Stomach smooth muscle (tissue), 2 donors: ENCODE data around the gene BEST4.
A peak's percentile ranks its signal among the peaks of the same experiment; 100 is the strongest.
"Not testable (repeated sequence)": the region's sequence is repeated elsewhere in the genome, so short reads cannot be mapped to it uniquely, and the experiment has no call there.

Source experiments
- H3K27ac ChIP-seq: one replicate; pipeline ENCODE4 v1.7.0; 2013; ENCODE audit warnings: mild to moderate bottlenecking, low read length, inconsistent platforms
- H3K27me3 ChIP-seq, 2 donors: one replicate each; pipeline ENCODE4 v1.7.0; 2013; ENCODE audit warnings: low read length in 2 of 2; ENCODE audit not compliant: insufficient read depth in 2 of 2, control insufficient read depth in 1 of 2
- H3K36me3 ChIP-seq, 2 donors: one replicate each; pipeline ENCODE4 v1.7.0; 2013; ENCODE audit warnings: low read length in 2 of 2; ENCODE audit not compliant: control insufficient read depth in 2 of 2, insufficient read depth in 2 of 2
- H3K4me1 ChIP-seq: one replicate; pipeline ENCODE4 v1.7.0; 2013; ENCODE audit warnings: low read length; ENCODE audit not compliant: control insufficient read depth, insufficient read depth
- H3K4me3 ChIP-seq, 2 donors: one replicate each; pipeline ENCODE4 v1.7.0; 2013; ENCODE audit warnings: low read length in 2 of 2
- H3K9ac ChIP-seq, 2 donors: one replicate each; pipeline ENCODE4 v1.7.0; 2013; ENCODE audit warnings: low read length in 2 of 2, mild to moderate bottlenecking in 1 of 2
- H3K9me3 ChIP-seq, 2 donors: one replicate each; pipeline ENCODE4 v1.7.0; 2013; ENCODE audit warnings: low read length in 2 of 2; ENCODE audit not compliant: control insufficient read depth in 2 of 2
- donor health status: healthy.
- donor health status: Pancreatic carcinoma.

The BEST4 gene

GRCh38 chr1:44817771-44818495, 30.0 kb upstream of the BEST4 start:
- no peaks in the 10 kb centered on the region for H3K27me3 ChIP-seq
- H3K27ac ChIP-seq, result no peak overlapping the region
- peaks cover 30% of the 10 kb centered on the region for H3K4me1 ChIP-seq
- H3K36me3 ChIP-seq, result peaks cover 0 to 2% of the 10 kb centered on the region in 2 donors
- H3K9ac ChIP-seq, result no peak overlapping the region
- no peak overlapping the region for H3K4me3 ChIP-seq
- H3K9me3 ChIP-seq, result no peaks in the 10 kb centered on the region

- H3K4me1 ChIP-seq, result peaks cover 34% of the 10 kb centered on the region
- H3K4me3 ChIP-seq, result no peak overlapping the region
- H3K36me3 ChIP-seq, result no peaks in the 10 kb centered on the region
- H3K27ac ChIP-seq, result no peak overlapping the region
- no peak overlapping the region for H3K9ac ChIP-seq
- no peaks in the 10 kb centered on the region for H3K9me3 ChIP-seq
- no peaks in the 10 kb centered on the region for H3K27me3 ChIP-seq
These were observed 29.3 kb upstream of the BEST4 start for GRCh38 chr1:44817307-44817706.

- H3K27ac ChIP-seq, H3K9me3 ChIP-seq, H3K9ac ChIP-seq, H3K27me3 ChIP-seq, H3K36me3 ChIP-seq, H3K4me3 ChIP-seq: not testable (repeated sequence)
- peaks cover 31% of the 10 kb centered on the region for H3K4me1 ChIP-seq
These were observed 28.0 kb upstream of the BEST4 start for GRCh38 chr1:44815926-44816325.

- Histone ChIP-seq H3K36me3 (no peaks in the 10 kb centered on the region), H3K27ac (peak overlapping the region; percentile 69), H3K27me3 (no peaks in the 10 kb centered on the region), H3K4me3 (peak overlapping the region; percentile 51 to 81), H3K9me3 (no peaks in the 10 kb centered on the region), H3K9ac (peak overlapping the region; percentile 29 to 83), H3K4me1 (peaks cover 44% of the 10 kb centered on the region)
These were observed 25.0 kb upstream of the BEST4 start for GRCh38 chr1:44812822-44813543.

GRCh38 chr1:44811234-44811633, 23.3 kb upstream of the BEST4 start:
- no peak overlapping the region for H3K4me3 ChIP-seq
- no peak overlapping the region for H3K9ac ChIP-seq
- H3K36me3 ChIP-seq, result peaks cover 0 to 4% of the 10 kb centered on the region in 2 donors
- no peaks in the 10 kb centered on the region for H3K9me3 ChIP-seq
- H3K4me1 ChIP-seq, result peaks cover 62% of the 10 kb centered on the region
- H3K27ac ChIP-seq, result no peak overlapping the region
- H3K27me3 ChIP-seq, result no peaks in the 10 kb centered on the region

GRCh38 chr1:44810762-44811105, 22.8 kb upstream of the BEST4 start:
- H3K9me3 ChIP-seq, H3K36me3 ChIP-seq, H3K4me3 ChIP-seq, H3K27me3 ChIP-seq, H3K9ac ChIP-seq: not testable (repeated sequence)
- Histone ChIP-seq H3K4me1 (peaks cover 66% of the 10 kb centered on the region), H3K27ac (peak overlapping the region; percentile 98)

GRCh38 chr1:44810101-44810761, 22.3 kb upstream of the BEST4 start:
- Histone ChIP-seq H3K9me3 (no peaks in the 10 kb centered on the region), H3K27me3 (no peaks in the 10 kb centered on the region), H3K36me3 (peaks cover 4 to 5% of the 10 kb centered on the region in 2 donors), H3K4me1 (peaks cover 69% of the 10 kb centered on the region), H3K9ac (peak overlapping the region; percentile 16 to 36), H3K4me3 (no peak overlapping the region), H3K27ac (peak overlapping the region; percentile 98)

GRCh38 chr1:44808938-44809917, 21.3 kb upstream of the BEST4 start:
- Histone ChIP-seq H3K27me3 (no peaks in the 10 kb centered on the region), H3K4me1 (peaks cover 73% of the 10 kb centered on the region), H3K9me3 (no peaks in the 10 kb centered on the region), H3K4me3 (peak overlapping the region; percentile 6 to 63), H3K36me3 (peaks cover 4 to 9% of the 10 kb centered on the region in 2 donors), H3K9ac (peak overlapping the region; percentile 80 to 83), H3K27ac (peak overlapping the region; percentile 98)

- peak within 1 kb of the TSS; percentile 98 for H3K27ac ChIP-seq
- H3K4me3 ChIP-seq, result peak within 1 kb of the TSS; percentile 43 to 63
- H3K36me3 ChIP-seq, result peaks cover 10 to 15% of the 10 kb centered on the region in 2 donors
- H3K4me1 ChIP-seq, result peaks cover 71% of the 10 kb centered on the region
- peak within 1 kb of the TSS; percentile 83 to 84 for H3K9ac ChIP-seq
- no peaks in the 10 kb centered on the region for H3K9me3 ChIP-seq
- no peaks in the 10 kb centered on the region for H3K27me3 ChIP-seq
These were observed 20.3 kb upstream of the BEST4 start, which contains the start of gene BTBD19 for GRCh38 chr1:44808063-44808937. BTBD19 (plus strand) TSS chr1:44808523; CDS start chr1:44808821, 298 bp downstream.
